GM19238 (cell line): ENCODE measurements around the gene PNMA8B.
"Not testable (repeated sequence)": the region's sequence is repeated elsewhere in the genome, so short reads cannot be mapped to it uniquely, and the experiment has no call there.

ENCODE experiments used
- DNase-seq: peaks from one replicate; pipeline ENCODE4 v3.0.0; 2011; ENCODE audit warnings: low spot score; ENCODE audit not compliant: insufficient read length

Gene PNMA8B, protein sequence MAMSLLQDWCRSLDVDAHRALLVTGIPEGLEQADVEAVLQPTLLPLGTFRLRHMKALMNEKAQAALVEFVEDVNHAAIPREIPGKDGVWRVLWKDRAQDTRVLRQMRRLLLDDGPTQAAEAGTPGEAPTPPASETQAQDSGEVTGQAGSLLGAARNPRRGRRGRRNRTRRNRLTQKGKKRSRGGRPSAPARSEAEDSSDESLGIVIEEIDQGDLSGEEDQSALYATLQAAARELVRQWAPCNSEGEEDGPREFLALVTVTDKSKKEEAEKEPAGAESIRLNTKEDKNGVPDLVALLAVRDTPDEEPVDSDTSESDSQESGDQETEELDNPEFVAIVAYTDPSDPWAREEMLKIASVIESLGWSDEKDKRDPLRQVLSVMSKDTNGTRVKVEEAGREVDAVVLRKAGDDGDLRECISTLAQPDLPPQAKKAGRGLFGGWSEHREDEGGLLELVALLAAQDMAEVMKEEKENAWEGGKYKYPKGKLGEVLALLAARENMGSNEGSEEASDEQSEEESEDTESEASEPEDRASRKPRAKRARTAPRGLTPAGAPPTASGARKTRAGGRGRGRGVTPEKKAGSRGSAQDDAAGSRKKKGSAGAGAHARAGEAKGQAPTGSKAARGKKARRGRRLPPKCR

GRCh38 chr19:46495786-46496099 lies at the start of gene PNMA8B:
Gene PNMA8B (minus strand): TSS chr19:46495867. CDS start chr19:46495465, 402 bp downstream.
- no peak for DNase-seq

- no peak for DNase-seq
Observed at GRCh38 chr19:46544651-46545050, 49.0 kb upstream of the PNMA8B start.

DNA sequence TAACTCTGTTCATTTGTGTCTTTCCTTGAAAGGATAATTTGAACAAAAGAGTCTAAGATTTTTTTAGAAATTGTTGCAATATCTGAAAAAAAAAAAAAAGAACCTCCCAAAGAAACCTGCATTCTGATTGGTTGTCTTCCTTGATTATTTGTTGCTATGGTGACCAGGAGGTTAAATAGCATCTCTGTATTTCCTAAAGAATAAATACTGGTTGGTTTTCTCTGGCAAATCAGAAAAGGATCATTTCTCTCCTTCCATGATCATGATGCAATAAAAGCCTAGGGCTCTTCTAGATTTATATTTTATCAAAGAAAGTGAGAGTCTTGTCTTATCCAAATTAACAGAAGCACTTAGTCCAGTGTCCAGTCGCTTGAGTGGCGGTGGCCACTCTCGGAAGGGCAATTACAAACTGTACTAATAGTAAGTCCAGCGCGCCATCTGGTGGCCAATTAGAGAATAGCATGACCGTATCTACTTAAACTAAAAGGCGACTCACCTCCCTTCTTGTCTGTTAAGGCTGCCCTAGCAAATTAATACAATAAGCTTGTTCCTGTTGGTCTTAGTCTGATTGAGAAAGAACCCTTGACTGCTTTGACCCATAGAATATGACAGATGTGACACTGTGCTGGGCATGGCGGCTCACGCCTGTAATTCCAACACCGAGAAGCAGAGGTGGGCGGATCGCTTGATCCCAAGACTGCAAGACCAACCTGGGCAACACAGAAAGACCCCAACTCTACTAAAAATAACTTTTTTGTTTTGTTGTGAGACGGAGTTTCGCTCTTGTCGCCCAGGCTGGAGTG lies 47.0 kb upstream of the PNMA8B start:
- no peak for DNase-seq

DNA sequence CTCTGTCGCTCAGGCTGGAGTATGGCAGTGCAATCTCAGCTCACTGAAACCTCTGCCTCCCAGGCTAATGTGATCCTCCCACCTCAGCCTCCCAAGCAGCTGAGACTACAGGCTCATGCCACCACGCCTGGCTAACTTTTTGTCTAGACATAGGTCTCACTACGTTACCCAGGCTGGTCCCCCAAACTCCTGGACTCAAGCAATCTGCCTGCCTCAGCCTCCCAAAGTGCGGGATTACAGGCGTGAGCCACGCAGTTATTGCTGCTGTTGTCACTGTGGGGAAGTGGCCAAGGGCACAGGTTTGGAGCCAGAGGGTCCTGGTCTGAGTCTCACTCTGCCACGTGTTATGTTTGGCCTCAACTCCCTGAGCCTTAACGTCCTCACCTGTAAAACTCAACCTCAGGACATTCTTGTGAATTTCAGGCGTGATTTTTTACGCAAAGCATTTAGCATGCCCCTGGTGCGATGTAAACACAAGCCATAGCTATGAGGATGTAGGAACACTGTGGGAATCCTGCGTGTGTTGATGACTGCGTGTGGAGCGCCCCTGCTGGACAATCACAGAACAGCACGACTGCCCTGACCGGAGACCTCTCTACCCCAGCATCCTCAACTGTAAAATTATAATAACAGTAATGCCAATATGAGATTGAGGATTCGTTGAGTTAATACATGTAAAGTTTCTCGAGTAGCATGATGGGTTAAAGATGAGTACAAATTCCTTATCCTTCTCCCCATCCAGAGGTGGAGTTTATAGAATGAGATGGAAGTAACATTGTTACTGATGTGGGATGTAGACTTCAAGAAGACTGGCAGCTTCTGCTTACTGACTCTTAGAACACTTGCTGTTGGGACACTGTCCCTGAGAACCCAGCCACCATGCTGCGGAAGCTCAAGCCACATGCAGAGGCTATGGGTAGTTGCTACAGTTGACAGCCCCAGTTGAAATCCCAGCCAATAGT lies 41.8 kb upstream of the PNMA8B start:
- DNase-seq = no peak

DNA sequence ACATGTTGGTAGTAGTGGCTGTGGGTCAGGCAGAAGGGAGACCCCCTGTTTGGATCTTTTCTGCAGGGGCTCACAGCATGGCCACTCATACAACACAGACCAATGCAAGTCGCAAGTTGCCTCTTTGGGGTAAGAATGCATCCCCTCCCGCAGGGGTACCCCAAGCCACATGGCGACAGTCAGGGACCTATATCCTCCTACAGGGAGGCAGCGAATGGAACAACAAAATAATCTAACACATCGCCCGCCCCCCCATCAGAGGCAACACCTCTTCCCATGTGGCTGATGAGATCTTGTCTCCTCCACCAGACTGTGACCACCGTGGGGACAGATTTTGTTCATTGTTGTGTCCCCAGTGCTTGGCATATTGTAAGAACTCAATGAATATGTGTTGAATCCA lies 40.7 kb upstream of the PNMA8B start:
- DNase-seq = no peak

- no peak for DNase-seq
Observed at GRCh38 chr19:46533621-46534081, 38.0 kb upstream of the PNMA8B start.

- DNase-seq = no peak
Observed at GRCh38 chr19:46533078-46533620, 37.5 kb upstream of the PNMA8B start.

DNA sequence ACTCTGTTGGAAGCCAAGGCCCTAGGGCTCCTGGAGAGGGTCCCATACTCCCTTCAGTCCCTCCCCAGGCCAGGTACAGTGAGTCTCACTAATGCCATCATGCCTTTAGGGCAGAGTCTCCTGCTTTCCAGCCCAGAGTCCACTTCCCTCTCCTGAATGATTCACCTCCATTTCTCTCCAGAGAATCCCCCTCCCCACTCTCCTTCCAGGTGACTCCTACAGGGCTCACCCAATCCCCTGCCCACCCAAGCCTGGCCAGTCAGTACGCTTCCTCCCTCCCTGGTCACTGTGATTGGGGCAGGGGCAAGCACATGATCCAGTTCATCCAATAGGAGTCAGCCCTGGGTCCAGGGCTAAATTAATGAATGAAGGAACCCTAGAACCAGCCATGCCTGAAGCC lies 35.0 kb upstream of the PNMA8B start:
- DNase-seq = no peak

DNA sequence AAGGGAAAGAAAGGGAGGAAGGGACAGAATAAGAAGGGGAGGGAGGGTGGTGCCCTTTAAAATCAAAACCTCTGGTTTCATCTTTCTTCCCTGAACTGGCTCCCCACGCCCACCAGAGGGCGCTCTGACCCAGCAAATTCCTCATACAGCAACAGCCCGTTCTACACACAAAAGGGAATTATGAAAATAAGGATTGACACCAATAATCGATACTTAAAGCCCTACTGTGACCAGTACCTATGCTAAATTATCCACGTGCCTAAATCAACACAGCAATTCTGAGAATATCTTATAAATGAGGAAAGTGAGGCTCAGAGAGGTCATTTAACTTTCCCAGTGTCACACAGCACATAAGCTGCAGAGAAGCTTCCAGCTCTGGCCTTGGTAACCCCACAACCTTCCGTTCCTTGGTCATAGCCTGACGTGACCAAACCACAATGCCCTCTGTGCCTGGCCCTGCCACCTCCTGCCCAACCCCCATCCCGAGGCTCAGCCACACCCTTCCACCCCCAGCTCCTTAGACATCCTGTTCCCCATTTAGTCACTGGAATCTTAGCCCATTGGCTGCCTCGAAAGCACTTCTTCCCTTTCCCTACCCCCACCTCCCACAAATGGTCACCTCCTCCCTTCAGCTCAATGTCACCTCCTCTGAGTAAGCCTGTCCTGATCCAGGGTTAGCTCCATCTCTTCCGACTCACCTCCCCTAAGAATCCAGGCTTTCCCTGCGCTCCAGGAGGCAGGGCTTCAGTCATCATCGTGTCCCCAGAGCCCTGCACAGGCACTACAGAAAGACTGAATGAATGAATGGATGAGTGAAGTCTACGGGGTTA lies 34.2 kb upstream of the PNMA8B start:
- DNase-seq = peak; percentile 59

- no peak for DNase-seq
Observed at GRCh38 chr19:46528601-46529590, 33.2 kb upstream of the PNMA8B start.

DNA sequence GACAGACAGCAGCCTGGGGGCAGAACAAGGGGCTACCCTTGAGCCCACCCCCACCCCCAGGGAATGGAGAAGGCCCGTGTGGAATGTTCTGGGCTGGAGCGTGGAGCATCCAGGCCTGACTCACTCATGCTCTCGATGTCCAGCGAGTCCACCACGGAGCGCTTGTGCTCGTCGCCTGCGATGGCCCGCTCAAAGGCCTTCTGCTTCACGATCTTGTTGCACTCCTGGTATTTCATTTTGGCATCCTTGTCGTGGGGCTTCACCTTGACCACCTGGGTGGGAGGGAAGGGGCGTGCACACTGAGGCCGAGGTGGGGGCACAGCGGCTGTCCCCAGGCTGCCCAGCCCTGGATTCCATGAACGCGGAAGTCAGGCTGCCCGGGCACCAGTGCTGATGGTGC lies 31.1 kb upstream of the PNMA8B start:
- not testable (repeated sequence) for DNase-seq

DNA sequence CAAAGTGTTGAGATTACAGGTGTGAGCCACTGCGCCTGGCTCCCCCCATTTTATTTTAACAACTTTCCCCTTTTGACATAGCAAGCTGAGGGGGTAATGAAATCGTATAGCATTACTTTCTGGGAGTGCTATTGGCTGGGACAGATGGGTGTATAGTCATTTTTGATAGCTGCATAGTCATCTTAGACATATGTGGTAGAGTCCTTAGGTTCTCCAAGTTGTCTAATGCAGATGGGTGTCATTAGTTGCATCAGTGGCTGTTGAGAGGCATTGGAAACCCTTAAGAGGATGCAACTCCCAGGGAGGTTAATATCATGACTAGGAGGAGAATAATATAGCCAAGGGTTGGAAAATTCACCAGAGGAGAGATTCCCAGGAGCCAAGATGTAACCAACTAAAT lies 28.6 kb upstream of the PNMA8B start:
- DNase-seq = no peak

DNA sequence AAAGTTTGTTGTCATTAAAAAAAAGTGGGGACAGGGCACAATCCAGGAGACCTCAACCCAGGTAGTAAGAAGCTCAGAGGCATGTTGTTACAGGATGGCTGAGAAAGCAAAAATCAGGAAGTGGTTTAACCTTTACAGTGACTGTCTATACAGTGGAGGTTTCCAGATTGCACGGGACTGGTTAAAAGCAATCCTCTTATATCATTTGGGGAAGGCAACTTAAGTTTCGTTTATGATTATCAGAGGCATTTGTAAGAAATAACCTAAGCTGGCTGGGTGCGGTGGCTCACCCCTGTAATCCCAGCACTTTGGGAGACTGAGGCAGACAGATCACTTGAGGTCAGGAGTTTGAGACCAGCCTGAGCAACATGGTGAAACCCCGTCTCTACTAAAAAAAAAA lies 27.3 kb upstream of the PNMA8B start:
- DNase-seq = not testable (repeated sequence)

- no peak for DNase-seq
Observed at GRCh38 chr19:46521241-46521868, 25.7 kb upstream of the PNMA8B start.

- DNase-seq = no peak
Observed at GRCh38 chr19:46520616-46521015, 24.9 kb upstream of the PNMA8B start.

DNA sequence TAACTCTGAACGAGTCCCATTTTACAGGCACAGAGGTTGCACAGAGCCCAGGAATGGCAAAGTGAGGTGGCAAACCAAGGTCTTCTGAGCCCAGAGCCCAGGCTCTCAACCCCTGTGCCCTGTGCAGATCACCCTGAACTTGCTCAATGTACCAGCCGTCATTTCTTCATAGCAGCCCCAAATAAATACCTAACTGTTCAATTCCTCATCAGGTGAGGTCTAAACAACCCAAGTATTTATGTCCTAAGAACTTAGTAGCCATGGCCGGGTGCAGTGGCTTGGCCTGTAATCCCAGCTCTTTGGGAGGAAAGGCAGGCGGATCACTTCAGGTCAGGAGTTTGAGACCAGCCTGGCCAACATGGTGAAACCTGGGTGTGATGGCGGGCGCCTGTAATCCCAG lies 21.8 kb upstream of the PNMA8B start:
- no peak for DNase-seq

DNA sequence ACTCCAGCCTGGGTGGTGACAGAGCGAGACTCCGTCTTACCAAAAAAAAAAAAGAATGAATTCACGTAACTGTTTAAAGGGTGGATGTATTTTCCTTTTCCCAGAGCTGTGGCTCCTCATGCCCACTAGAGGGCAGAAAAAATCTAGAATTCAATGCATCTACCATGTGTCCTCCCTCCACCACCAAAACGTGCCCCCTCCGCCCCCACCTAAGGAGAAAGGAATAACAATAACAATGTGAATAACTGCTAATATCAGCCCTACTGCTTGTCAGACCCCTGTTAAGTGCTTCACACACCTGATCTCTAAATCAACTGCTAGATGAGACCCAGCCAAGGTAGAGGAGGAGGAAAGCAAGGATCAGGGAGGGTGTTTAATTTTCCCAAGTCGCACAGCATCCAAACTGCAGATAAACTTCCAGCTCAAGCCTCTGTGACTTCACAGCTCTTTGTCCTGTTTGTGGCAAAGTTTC lies 20.2 kb upstream of the PNMA8B start:
- no peak for DNase-seq

- no peak for DNase-seq
Observed at GRCh38 chr19:46515290-46515609, 19.6 kb upstream of the PNMA8B start.
